GM12873 (cell line): Measurements from ENCODE around the gene RPTOR.

Experiments used
- TF ChIP-seq, protein P1 (sequence below): IDR thresholded peaks from 2 replicates; pipeline ENCODE4 v1.5.1; 2012; ENCODE audit warnings: low read depth, mild to moderate bottlenecking, moderate library complexity, low read length, control low read depth; ENCODE audit not compliant: insufficient read depth; ENCODE audit errors: missing control alignments

Gene RPTOR

DNA sequence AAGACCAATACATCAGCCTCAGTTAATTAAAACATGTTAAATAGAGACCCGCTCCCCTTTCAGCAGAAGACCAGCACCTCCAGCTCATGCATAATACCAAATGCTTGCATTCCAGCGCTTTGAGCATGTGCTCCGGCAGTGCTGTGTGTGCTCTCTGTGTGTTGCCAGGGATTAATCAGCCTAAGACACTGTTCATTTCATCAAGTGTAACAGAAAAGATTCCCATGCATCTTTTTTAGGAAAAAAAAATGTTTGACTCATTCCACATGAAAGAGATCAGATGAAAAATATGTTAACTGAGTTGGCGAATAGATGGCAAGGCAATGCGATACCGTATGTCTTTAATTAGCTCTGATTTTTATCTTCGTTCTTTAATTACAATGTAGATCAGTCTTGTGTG, 187.6 kb downstream of the RPTOR start:
- TF ChIP-seq, protein P1, sequence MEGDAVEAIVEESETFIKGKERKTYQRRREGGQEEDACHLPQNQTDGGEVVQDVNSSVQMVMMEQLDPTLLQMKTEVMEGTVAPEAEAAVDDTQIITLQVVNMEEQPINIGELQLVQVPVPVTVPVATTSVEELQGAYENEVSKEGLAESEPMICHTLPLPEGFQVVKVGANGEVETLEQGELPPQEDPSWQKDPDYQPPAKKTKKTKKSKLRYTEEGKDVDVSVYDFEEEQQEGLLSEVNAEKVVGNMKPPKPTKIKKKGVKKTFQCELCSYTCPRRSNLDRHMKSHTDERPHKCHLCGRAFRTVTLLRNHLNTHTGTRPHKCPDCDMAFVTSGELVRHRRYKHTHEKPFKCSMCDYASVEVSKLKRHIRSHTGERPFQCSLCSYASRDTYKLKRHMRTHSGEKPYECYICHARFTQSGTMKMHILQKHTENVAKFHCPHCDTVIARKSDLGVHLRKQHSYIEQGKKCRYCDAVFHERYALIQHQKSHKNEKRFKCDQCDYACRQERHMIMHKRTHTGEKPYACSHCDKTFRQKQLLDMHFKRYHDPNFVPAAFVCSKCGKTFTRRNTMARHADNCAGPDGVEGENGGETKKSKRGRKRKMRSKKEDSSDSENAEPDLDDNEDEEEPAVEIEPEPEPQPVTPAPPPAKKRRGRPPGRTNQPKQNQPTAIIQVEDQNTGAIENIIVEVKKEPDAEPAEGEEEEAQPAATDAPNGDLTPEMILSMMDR = no peak

DNA sequence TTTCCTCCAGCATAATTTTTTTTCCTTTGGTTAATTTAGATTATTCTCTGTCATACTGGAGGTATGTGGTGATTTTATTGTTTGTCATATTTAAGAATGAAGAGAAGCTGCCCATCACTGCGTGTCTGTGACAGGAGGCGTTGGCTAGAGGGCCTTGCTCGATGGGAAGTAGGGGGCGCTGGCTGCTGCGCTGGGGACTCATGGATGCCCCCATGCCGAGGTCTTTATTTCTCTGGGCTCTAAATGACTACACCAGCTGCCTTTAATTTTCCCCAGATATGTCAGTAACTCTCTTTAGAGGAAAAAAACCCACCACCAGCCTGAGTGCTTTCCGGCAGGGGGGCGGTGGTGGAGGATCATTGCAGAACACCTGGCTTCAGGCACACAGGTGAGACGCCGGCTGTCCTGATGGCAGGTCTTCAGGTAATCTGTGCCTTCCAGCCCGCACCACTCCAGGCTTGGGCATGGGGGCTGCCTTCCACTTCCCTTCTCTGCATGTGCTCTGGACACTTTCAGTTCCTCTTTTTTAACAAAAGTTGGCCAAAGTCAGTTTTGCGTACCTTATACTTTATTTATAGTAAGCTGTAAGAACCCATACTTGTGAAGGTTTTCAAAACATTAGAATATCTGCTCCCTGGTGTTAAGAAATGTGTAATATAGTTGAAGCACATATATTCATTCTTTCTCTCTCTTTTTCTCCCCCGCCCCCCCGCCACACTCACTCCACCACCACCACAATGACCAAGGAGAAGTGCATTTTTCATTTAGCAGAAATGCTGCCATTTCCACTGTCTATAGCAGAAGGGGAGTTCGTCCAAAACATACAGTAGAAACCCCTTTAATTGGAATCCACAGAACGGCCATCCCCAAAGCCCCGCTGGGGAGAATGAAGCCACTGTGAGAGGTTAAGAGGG, 192.7 kb downstream of the RPTOR start:
- TF ChIP-seq, protein P1 = peak; percentile 51

DNA sequence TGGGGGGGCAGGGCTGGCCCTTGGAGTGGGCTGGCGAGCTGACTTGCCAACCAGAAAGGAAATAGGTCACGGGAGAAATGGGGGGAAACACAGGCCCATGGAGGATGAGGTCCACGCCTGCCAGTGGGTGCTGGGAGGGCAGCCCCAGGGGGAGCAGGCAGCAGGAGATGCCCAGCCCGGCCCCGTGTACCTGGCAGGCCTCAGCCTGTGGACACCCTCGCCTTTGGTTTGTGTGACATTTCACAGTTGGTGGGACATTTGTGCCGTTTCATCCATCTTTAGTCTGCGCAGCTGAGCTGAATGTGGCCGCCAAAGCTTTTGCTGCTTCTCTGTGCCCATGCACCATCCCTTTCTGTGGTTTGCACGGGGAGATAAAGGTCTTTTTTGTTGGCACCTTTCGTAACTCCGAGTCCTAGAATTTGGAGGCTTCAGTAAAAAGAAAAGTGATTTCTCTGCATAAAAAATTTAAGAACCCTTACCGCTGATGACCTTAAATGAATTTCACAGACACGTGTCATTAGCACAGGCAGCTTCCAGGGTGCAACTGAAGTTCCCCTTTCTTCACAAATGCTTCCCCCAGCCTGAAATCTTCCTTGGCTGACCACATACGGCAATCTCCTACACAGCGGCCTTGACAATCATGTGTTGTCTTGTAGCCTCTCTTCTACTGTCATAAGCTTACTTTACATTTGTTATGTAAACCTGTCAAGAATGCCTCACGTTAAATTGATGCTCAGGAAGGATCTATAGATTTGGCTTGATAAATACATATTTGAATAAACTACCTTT, 193.6 kb downstream of the RPTOR start:
- TF ChIP-seq, protein P1 = no peak

DNA sequence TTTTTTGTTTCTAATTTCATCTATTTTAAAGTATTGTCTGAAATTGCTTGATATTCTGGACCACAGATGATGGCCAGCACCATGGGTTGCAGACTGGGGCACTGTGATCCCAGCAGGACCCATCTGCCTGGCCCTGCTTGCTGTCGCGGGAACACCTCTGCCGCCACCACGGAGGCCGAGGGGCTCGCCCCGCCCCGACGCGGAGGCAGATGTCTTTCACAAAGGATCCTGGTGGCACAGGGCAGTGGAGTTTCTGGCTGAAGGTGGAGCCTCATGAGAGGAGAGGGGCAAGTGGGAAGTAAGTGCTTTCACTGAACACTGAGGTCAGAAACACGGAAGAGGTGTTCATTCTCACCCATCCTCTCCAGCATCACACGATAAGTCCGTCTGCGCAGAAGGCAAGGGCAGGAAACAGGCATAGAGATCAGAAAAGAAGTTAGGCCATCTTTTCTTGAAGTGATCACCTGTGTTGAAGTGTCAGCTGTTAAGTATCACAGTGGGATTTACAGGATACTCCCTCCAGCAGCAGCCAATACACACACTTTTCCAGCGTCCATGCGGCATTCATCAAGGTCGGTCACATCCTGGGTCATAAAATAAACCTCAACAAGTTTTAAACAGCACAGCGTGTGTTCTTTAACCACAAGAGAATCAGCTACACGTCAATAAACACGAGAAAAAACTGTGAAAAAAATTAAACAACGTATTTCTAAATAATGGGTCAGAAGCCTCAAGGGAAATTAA, 194.5 kb downstream of the RPTOR start:
- TF ChIP-seq, protein P1 = no peak

DNA sequence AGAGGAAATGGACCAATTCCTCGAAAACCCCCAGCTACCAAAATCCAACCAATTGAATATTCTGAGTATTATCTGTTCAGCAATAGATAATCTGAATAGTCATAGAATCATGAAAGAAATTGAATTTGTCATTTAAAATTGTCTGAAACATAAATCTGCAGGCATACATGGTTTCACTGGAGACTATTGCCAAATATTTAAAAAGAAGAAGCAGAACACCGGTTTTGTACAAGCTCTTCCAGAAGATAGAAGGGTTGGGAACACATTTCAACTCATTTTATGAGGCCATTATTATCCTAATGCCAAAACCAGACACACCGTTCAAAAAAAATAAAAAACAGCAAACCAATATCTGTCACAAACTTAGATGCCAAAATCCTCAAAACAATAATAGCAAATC, 195.5 kb downstream of the RPTOR start:
- TF ChIP-seq, protein P1 = no peak

DNA sequence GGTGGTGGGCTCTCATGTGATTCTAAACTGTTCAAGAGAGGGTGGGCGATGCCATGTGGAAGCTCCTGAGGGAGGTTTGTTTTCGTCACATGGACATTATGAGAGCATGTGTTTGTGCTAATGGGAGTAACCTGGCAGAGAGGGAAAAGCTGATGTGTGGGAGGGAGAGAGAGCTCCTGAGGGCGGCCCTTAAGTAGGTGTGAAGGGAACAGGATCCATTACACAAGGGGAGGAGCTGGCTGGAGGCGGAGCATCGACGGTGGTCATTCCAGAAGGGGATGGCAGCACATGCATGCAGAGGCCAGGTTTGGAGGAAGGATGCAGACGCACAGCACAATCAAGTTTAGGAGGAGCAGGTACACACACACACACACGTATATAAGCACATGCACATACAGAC, 197.5 kb downstream of the RPTOR start:
- TF ChIP-seq, protein P1 = no peak

DNA sequence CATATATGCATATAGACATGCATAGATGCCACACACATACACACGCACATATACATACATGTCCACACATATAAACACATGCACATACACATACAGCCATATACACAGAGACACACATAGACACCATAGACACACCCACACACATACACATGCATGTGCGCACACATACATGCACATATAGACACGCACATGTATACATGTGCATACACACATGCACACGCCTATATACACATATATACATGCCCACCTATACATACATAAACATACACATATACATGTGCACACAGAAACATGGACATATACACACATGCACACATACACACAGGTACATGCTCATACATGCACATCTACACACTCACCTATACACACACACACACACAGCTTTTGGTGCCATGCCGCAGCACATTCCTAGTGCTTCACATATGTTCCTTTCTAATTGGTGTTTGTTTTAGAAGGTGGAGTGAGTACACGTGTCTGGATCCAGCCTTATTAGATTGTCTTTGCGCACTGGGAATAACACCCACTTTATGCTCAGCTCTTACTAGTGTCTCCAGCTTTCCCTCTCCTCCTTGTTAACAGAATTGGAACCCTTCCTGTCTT, 198.0 kb downstream of the RPTOR start:
- TF ChIP-seq, protein P1 = no peak
